ENCODE measurements around the gene PPM1E. TPM values are rescaled to one million over a fixed set of nuclear protein-coding genes. Genes with fewer than 3 reads are reported as not detected.

PPM1E gene
- total and polyA plus RNA-seq, 2 experiments from 2014 or later: 0.42 to 0.77 TPM

GRCh38 chr17:59004338-59005111, 248.9 kb downstream of the PPM1E start:
- Histone ChIP-seq H2AFZ (no peak overlapping the region), H4K20me1 (ENCODE audit: insufficient read depth, poor library complexity, severe bottlenecking) (no peaks in the 10 kb centered on the region), H3K4me3 (no peak overlapping the region), H3K27me3 (no peaks in the 10 kb centered on the region), H3K27ac (no peak overlapping the region), H3K4me1 (ENCODE audit: insufficient read depth) (no peaks in the 10 kb centered on the region), H3K9me3 (ENCODE audit: low read depth) (no peaks in the 10 kb centered on the region), H3K4me2 (peak overlapping the region; percentile 12), H3K9me2 (replicated peaks; ENCODE audit: insufficient read depth) (no peaks in the 10 kb centered on the region), H3K79me2 (no peaks in the 10 kb centered on the region), H3K36me3 (replicated peaks; ENCODE audit: insufficient read depth, low read depth) (no peaks in the 10 kb centered on the region)
- DNase-seq (ENCODE audit: low spot score): peak; percentile 76
- no peak for TF ChIP-seq EZH2 (IDR thresholded peaks at IDR 0.05; ENCODE audit: borderline replicate concordance)
- TF ChIP-seq, protein P1, sequence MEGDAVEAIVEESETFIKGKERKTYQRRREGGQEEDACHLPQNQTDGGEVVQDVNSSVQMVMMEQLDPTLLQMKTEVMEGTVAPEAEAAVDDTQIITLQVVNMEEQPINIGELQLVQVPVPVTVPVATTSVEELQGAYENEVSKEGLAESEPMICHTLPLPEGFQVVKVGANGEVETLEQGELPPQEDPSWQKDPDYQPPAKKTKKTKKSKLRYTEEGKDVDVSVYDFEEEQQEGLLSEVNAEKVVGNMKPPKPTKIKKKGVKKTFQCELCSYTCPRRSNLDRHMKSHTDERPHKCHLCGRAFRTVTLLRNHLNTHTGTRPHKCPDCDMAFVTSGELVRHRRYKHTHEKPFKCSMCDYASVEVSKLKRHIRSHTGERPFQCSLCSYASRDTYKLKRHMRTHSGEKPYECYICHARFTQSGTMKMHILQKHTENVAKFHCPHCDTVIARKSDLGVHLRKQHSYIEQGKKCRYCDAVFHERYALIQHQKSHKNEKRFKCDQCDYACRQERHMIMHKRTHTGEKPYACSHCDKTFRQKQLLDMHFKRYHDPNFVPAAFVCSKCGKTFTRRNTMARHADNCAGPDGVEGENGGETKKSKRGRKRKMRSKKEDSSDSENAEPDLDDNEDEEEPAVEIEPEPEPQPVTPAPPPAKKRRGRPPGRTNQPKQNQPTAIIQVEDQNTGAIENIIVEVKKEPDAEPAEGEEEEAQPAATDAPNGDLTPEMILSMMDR (IDR thresholded peaks at IDR 0.05; ENCODE audit: poor library complexity): peak; percentile 91
- 27% methylated on average over 4 of the region's 4 CpGs for WGBS (ENCODE audit: low lambda C conversion rate, missing lambda C conversion rate)

GRCh38 chr17:59007995-59008394, 252.3 kb downstream of the PPM1E start:
- H2AFZ ChIP-seq: no peak overlapping the region
- H3K27me3 ChIP-seq: no peaks in the 10 kb centered on the region
- no peak overlapping the region for H3K27ac ChIP-seq
- no peaks in the 10 kb centered on the region for H3K9me2 ChIP-seq (replicated peaks; ENCODE audit: insufficient read depth)
- no peaks in the 10 kb centered on the region for H3K9me3 ChIP-seq (ENCODE audit: low read depth)
- H4K20me1 ChIP-seq (ENCODE audit: insufficient read depth, poor library complexity, severe bottlenecking): no peaks in the 10 kb centered on the region
- H3K36me3 ChIP-seq (replicated peaks; ENCODE audit: insufficient read depth, low read depth): no peaks in the 10 kb centered on the region
- no peak overlapping the region for H3K4me2 ChIP-seq
- H3K79me2 ChIP-seq: no peaks in the 10 kb centered on the region
- 84% methylated on average over 2 of the region's 2 CpGs for WGBS (ENCODE audit: low lambda C conversion rate, missing lambda C conversion rate)
- no peaks in the 10 kb centered on the region for H3K4me1 ChIP-seq (ENCODE audit: insufficient read depth)
- no peak for DNase-seq (ENCODE audit: low spot score)
- no peak for TF ChIP-seq EZH2phosphoT487 (IDR thresholded peaks at IDR 0.05; ENCODE audit: low read depth, severe bottlenecking, unreplicated experiment)
- no peak for TF ChIP-seq EZH2 (IDR thresholded peaks at IDR 0.05; ENCODE audit: borderline replicate concordance)
- no peak overlapping the region for H3K4me3 ChIP-seq

GRCh38 chr17:59008737-59009136, 253.1 kb downstream of the PPM1E start:
- Histone ChIP-seq H3K9me3 (ENCODE audit: low read depth) (no peaks in the 10 kb centered on the region), H3K27ac (no peak overlapping the region), H3K4me2 (no peak overlapping the region), H3K27me3 (no peaks in the 10 kb centered on the region), H4K20me1 (ENCODE audit: insufficient read depth, poor library complexity, severe bottlenecking) (no peaks in the 10 kb centered on the region), H3K9me2 (replicated peaks; ENCODE audit: insufficient read depth) (no peaks in the 10 kb centered on the region), H2AFZ (no peak overlapping the region), H3K4me1 (ENCODE audit: insufficient read depth) (no peaks in the 10 kb centered on the region), H3K36me3 (replicated peaks; ENCODE audit: insufficient read depth, low read depth) (no peaks in the 10 kb centered on the region), H3K79me2 (no peaks in the 10 kb centered on the region), H3K4me3 (no peak overlapping the region)
- WGBS (ENCODE audit: low lambda C conversion rate, missing lambda C conversion rate): 94% methylated on average over 2 of the region's 2 CpGs
- no peak for TF ChIP-seq EZH2 (IDR thresholded peaks at IDR 0.05; ENCODE audit: borderline replicate concordance)
- TF ChIP-seq, protein P1 (IDR thresholded peaks at IDR 0.05; ENCODE audit: poor library complexity): no peak
- TF ChIP-seq EZH2phosphoT487 (IDR thresholded peaks at IDR 0.05; ENCODE audit: low read depth, severe bottlenecking, unreplicated experiment): no peak
- DNase-seq (ENCODE audit: low spot score): no peak

GRCh38 chr17:59010026-59010425, 254.4 kb downstream of the PPM1E start:
- Histone ChIP-seq H3K4me3 (no peak overlapping the region), H3K4me1 (ENCODE audit: insufficient read depth) (no peaks in the 10 kb centered on the region), H3K4me2 (no peak overlapping the region), H3K79me2 (no peaks in the 10 kb centered on the region), H3K9me3 (ENCODE audit: low read depth) (no peaks in the 10 kb centered on the region), H2AFZ (no peak overlapping the region), H3K27me3 (no peaks in the 10 kb centered on the region), H3K9me2 (replicated peaks; ENCODE audit: insufficient read depth) (no peaks in the 10 kb centered on the region), H4K20me1 (ENCODE audit: insufficient read depth, poor library complexity, severe bottlenecking) (no peaks in the 10 kb centered on the region), H3K27ac (no peak overlapping the region), H3K36me3 (replicated peaks; ENCODE audit: insufficient read depth, low read depth) (no peaks in the 10 kb centered on the region)
- no peak for DNase-seq (ENCODE audit: low spot score)
- WGBS (ENCODE audit: low lambda C conversion rate, missing lambda C conversion rate): 94% methylated on average over 2 of the region's 2 CpGs
- TF ChIP-seq EZH2phosphoT487 (IDR thresholded peaks at IDR 0.05; ENCODE audit: low read depth, severe bottlenecking, unreplicated experiment): no peak
- no peak for TF ChIP-seq EZH2 (IDR thresholded peaks at IDR 0.05; ENCODE audit: borderline replicate concordance)
- TF ChIP-seq, protein P1 (IDR thresholded peaks at IDR 0.05; ENCODE audit: poor library complexity): no peak
